Spinal cord (tissue), 10 donors: ENCODE measurements around the gene UCKL1. TPM values are rescaled to one million over a fixed set of nuclear protein-coding genes. Genes with fewer than 3 reads are reported as not detected.
A peak's percentile ranks its signal among the peaks of the same experiment; 100 is the strongest.

Experiments
- DNase-seq, 6 donors: peaks; one replicate each; pipeline versions ENCODE4 v3.0.0 to v3.0.0-alpha.2; 2013 to 2015; ENCODE audit warnings: low spot score in 6 of 6, low read depth in 4 of 6
- H3K27ac ChIP-seq: one replicate; pipeline ENCODE4 v1.5.1; 2013; ENCODE audit warnings: low read depth, low read length, control low read depth
- H3K27me3 ChIP-seq: one replicate; pipeline ENCODE4 v1.6.1; 2013; ENCODE audit warnings: low read length; ENCODE audit not compliant: control insufficient read depth, insufficient read depth
- H3K36me3 ChIP-seq: one replicate; pipeline ENCODE4 v1.6.1; 2013; ENCODE audit warnings: low read length; ENCODE audit not compliant: control insufficient read depth, insufficient read depth
- H3K4me1 ChIP-seq: one replicate; pipeline ENCODE4 v1.6.1; 2013; ENCODE audit warnings: low read length; ENCODE audit not compliant: control insufficient read depth, insufficient read depth
- H3K4me3 ChIP-seq: one replicate; pipeline ENCODE4 v1.5.1; 2013; ENCODE audit warnings: low read depth, low read length, control low read depth
- H3K9me3 ChIP-seq: one replicate; pipeline ENCODE4 v1.6.1; 2013; ENCODE audit warnings: low read length; ENCODE audit not compliant: control insufficient read depth, insufficient read depth
- WGBS: methylation state at CpG from one replicate; pipeline ENCODE4 v1.1.5; 2013; ENCODE audit warnings: missing lambda C conversion rate; ENCODE audit not compliant: insufficient coverage; 5-methylcytosine and 5-hydroxymethylcytosine counted together
- long read RNA-seq, 4 donors: transcript quantifications; one replicate each; lab custom pipeline, GENCODE V29; 2026
- polyA plus RNA-seq, 2 donors: library from polyadenylated mRNA; unstranded; fragments of 120-200 nt; gene quantifications; one replicate each; pipeline ENCODE4 v1.2.1, GENCODE V29; 2013; ENCODE audit not compliant: insufficient read length in 2 of 2
- total RNA-seq, 2 donors: library from RNA; depleted of rRNA in 1 of 2; stranded (reverse); fragments of 120-200 nt in 1 of 2; fragments of >200 nt in 1 of 2; gene quantifications; one replicate each; pipeline versions ENCODE4 v1.2.3 to v1.2.4, GENCODE V29; 2013 to 2014
- donor health status: healthy.

UCKL1 gene
- 10 to 100 TPM; 14.1 to 31.9 TPM for total RNA-seq
- 10 to 100 TPM; 56.5 to 83.7 TPM for polyA plus RNA-seq
- long read RNA-seq, donor 1, partial matches to known transcripts = 6 of 6 reads
- long read RNA-seq, donor 1, other reads (novel, unspliced or antisense) = 0 of 6 reads
- long read RNA-seq, donor 2 = 0 reads
- long read RNA-seq, donor 3 = 0 reads
- long read RNA-seq, donor 4 = 0 reads

DNA sequence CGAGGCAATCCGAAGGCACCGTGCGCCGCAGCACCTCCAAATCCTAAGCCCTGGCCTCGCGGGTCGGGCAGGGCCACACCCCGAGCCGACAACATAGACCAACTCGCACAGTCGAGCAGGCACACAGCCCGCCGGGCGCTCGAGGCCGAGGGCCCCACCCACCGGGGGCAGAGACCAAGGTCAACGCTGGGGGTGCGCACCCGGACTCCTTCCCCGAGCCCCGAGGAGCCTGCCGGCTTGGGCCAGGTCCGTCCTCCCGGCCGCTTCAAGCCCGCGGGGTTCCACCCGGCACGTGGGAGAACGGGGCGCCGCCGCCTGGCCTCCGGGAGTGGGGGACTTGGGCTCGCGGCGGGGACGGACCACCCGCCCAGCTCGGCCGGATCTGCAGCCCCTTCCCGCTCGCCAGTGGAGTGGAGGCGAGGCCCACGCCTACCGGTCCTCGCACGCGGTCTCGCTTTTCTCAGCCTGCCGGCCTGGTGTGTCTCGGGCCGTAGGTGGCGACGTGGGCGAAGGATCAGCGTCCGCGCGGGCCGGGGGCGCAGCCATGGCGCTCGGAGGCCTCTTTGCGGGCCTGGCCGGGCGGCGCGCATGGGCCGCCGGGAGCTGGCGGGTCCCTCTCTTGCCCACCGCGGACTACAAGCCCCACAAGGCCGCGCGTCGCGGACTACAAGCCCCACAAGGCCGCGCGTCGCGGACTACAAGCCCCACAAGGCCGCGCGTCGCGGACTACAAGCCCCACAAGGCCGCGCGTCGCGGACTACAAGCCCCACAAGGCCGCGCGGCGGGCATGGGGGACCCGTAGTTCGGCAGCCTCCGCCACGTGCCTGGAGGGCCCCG lies at the start of gene UCKL1:
Gene UCKL1, minus strand, starts transcription at position 590 of the 837 bp plus-strand sequence. Its CDS starts 44 bp downstream, at position 546.
- H3K9me3 ChIP-seq = no peaks in the 10 kb centered on the region
- DNase-seq = peak in 5 of 6 donors; percentile 79 to 97 (median 88)
- H3K36me3 ChIP-seq = peaks cover 72% of the 10 kb centered on the region
- WGBS = under 1% methylated on average over 90 of the region's 105 CpGs
- H3K27me3 ChIP-seq = no peaks in the 10 kb centered on the region
- peak within 1 kb of the TSS; percentile 80 for H3K4me3 ChIP-seq
- H3K4me1 ChIP-seq = peaks cover 52% of the 10 kb centered on the region
- peak within 1 kb of the TSS; percentile 73 for H3K27ac ChIP-seq

- Histone ChIP-seq H3K4me3 (no peak overlapping the region), H3K9me3 (no peaks in the 10 kb centered on the region), H3K27me3 (no peaks in the 10 kb centered on the region), H3K4me1 (no peaks in the 10 kb centered on the region), H3K27ac (no peak overlapping the region), H3K36me3 (peaks cover 83% of the 10 kb centered on the region)
- WGBS = 97% methylated on average over 4 of the region's 6 CpGs
- DNase-seq = no peak
Observed at GRCh38 chr20:64005394-64005793, 49.2 kb upstream of the UCKL1 start.

DNA sequence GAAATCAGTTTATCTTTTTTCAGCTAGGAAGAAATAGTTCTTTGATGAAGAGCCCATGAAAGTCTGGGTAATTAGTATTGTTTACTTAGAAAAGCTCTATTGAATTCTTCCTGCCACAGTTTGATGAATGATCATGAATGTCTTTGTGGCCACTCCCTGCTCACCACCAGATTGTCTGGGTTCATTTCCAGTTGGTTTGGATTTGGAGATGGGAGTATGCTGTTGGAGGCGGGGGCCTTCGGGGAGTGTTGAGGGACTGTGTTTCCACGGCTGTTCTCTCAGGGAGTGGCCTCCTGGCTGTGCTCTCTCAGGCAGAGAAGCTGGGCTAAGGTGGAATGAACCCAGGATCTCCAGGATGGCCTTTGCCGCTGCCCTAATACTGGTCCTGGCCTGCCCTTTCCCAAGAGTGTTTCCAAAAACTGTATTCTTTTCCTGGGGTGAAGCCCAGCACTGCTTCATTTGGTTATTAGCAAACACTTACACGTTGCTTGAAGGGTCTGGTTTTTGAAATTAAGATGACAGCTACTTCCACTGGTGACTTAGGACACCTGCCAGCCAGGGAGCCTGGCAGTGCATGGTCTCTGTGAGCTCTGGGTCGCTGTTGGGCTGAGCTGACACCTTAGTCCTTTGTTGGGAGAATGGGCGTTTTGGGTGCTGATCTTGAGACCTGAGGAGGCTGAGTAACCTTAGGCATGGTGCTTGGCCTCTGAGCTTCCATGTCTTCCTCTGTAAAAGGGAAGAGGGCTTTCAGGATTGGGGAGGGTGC lies 47.9 kb upstream of the UCKL1 start:
- H3K27me3 ChIP-seq = no peaks in the 10 kb centered on the region
- H3K9me3 ChIP-seq = no peaks in the 10 kb centered on the region
- no peak overlapping the region for H3K4me3 ChIP-seq
- H3K36me3 ChIP-seq = peaks cover 83% of the 10 kb centered on the region
- 78% methylated on average over 7 of the region's 7 CpGs for WGBS
- DNase-seq = no peak
- no peak overlapping the region for H3K27ac ChIP-seq
- H3K4me1 ChIP-seq = no peaks in the 10 kb centered on the region

DNA sequence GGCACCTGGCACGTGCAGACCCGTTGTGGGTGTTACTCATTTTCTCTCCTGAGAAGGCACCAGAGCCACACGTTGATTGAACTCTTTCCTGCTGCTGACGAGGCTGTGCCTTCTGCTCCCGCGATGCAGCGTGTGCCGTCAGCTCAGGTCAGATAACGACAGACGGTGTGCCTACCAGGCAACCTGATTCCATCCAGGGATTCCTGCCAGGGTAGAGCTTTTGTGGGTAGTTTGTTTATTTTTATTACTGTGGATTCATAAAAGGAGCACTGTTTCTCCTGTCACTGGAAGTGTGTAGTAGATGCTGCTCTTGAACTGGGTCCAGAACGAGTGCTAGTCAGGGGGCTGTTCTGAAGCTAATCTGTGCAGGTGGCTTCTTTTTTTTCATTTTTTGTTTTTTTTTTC lies 45.4 kb upstream of the UCKL1 start:
- Histone ChIP-seq H3K4me1 (no peaks in the 10 kb centered on the region), H3K27ac (no peak overlapping the region), H3K27me3 (no peaks in the 10 kb centered on the region), H3K9me3 (no peaks in the 10 kb centered on the region), H3K36me3 (peaks cover 88% of the 10 kb centered on the region), H3K4me3 (no peak overlapping the region)
- DNase-seq = peak in 2 of 6 donors; percentile 5 to 39
- 73% methylated on average over 10 of the region's 11 CpGs for WGBS

- Histone ChIP-seq H3K27ac (no peak overlapping the region), H3K27me3 (no peaks in the 10 kb centered on the region), H3K36me3 (peaks cover 89% of the 10 kb centered on the region), H3K9me3 (no peaks in the 10 kb centered on the region), H3K4me3 (no peak overlapping the region), H3K4me1 (no peaks in the 10 kb centered on the region)
- WGBS = over 99% methylated on average over 11 of the region's 12 CpGs
- no peak for DNase-seq
Observed at GRCh38 chr20:64000906-64001305, 44.7 kb upstream of the UCKL1 start.

DNA sequence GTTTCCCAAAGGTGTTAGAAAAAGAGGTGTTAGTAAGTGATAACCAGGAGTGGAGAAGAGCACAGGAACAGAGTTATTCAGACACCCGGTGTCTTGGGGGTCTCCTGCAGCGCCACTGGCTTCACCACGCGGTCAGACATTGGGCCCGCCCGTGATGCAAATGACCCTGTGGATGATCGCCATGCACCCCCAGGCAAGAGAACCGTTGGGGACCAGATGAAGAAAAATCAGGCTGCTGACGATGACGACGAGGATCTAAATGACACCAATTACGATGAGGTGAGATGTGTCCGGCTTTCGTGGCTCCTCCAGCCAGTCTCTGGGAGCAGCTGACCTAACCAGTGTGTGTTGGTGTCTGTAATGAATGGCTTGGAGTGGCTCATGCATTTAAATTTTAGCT lies 26.7 kb upstream of the UCKL1 start:
- H3K27ac ChIP-seq = no peak overlapping the region

GRCh38 chr20:63980806-63981728 lies 24.9 kb upstream of the UCKL1 start, which contains the start of gene PRPF6:
PRPF6 (plus strand) TSS chr20:63981132; CDS start chr20:63981246, 114 bp downstream.
- Histone ChIP-seq H3K4me3 (peak within 1 kb of the TSS; percentile 63), H3K4me1 (peaks cover 40% of the 10 kb centered on the region), H3K27me3 (no peaks in the 10 kb centered on the region), H3K36me3 (peaks cover 47% of the 10 kb centered on the region), H3K9me3 (no peaks in the 10 kb centered on the region), H3K27ac (peak within 1 kb of the TSS; percentile 89)
- under 1% methylated on average over 66 of the region's 75 CpGs for WGBS
- peak; percentile 85 to 99 (median 93) for DNase-seq

More for the DNA sequence above, 26.7 kb upstream of the UCKL1 start:
- DNase-seq = no peak
- 89% methylated on average over 14 of the region's 14 CpGs for WGBS
- Histone ChIP-seq H3K4me3 (no peak overlapping the region), H3K36me3 (peaks cover 47% of the 10 kb centered on the region), H3K4me1 (peaks cover 39% of the 10 kb centered on the region), H3K9me3 (no peaks in the 10 kb centered on the region), H3K27me3 (no peaks in the 10 kb centered on the region)

- Histone ChIP-seq H3K4me1 (peaks cover 40% of the 10 kb centered on the region), H3K36me3 (peaks cover 47% of the 10 kb centered on the region), H3K27ac (peak overlapping the region; percentile 89), H3K27me3 (no peaks in the 10 kb centered on the region), H3K4me3 (peak overlapping the region; percentile 63), H3K9me3 (no peaks in the 10 kb centered on the region)
- peak in 1 of 6 donors; percentile 18 for DNase-seq
- WGBS = 91% methylated on average over 11 of the region's 15 CpGs
Observed at GRCh38 chr20:63980317-63980805, 24.1 kb upstream of the UCKL1 start.
